IMR-90 (cell line): ENCODE measurements around the gene VWCE.

ENCODE experiments used
- CHD1 ChIP-seq: IDR thresholded peaks from 2 replicates; pipeline ENCODE4 v1.6.1; 2012; ENCODE audit warnings: low read depth, low read length, improper control_type of control experiment
- CTCF ChIP-seq: conservative IDR thresholded peaks from 2 replicates; pipeline ENCODE4 v1.5.1; 2012; ENCODE audit warnings: mild to moderate bottlenecking, low read depth, low read length, improper control_type of control experiment
- FOS ChIP-seq: fragments of 150-350 bp; IDR thresholded peaks from 2 replicates; pipeline ENCODE4 v1.6.1; 2016; ENCODE audit warnings: low read depth, low read length
- MXI1 ChIP-seq: IDR thresholded peaks from 2 replicates; pipeline ENCODE4 v1.6.1; 2012; ENCODE audit warnings: low read depth, mild to moderate bottlenecking, low read length, moderate library complexity, borderline replicate concordance
- NFE2L2 ChIP-seq: fragments of 150-350 bp; IDR thresholded peaks from 2 replicates; pipeline ENCODE4 v1.6.1; 2016; ENCODE audit warnings: low read depth, mild to moderate bottlenecking, low read length
- POLR2A ChIP-seq: IDR thresholded peaks from 2 replicates; pipeline ENCODE4 v1.6.1; 2012; ENCODE audit warnings: mild to moderate bottlenecking, low read depth, low read length
- RAD21 ChIP-seq: IDR thresholded peaks from 2 replicates; pipeline ENCODE4 v1.6.1; 2012; ENCODE audit warnings: low read length, improper control_type of control experiment

GRCh38 chr11:61274084-61274483, 21.0 kb downstream of the VWCE start:
- TF ChIP-seq CHD1 (no peak), CTCF (no peak), RAD21 (no peak), POLR2A (no peak), FOS (no peak), MXI1 (no peak), NFE2L2 (no peak)
